ENCODE data around the gene ANKRD45.
"Not testable (repeated sequence)": the region's sequence is repeated elsewhere in the genome, so short reads cannot be mapped to it uniquely, and the experiment has no call there.

ANKRD45 gene

DNA sequence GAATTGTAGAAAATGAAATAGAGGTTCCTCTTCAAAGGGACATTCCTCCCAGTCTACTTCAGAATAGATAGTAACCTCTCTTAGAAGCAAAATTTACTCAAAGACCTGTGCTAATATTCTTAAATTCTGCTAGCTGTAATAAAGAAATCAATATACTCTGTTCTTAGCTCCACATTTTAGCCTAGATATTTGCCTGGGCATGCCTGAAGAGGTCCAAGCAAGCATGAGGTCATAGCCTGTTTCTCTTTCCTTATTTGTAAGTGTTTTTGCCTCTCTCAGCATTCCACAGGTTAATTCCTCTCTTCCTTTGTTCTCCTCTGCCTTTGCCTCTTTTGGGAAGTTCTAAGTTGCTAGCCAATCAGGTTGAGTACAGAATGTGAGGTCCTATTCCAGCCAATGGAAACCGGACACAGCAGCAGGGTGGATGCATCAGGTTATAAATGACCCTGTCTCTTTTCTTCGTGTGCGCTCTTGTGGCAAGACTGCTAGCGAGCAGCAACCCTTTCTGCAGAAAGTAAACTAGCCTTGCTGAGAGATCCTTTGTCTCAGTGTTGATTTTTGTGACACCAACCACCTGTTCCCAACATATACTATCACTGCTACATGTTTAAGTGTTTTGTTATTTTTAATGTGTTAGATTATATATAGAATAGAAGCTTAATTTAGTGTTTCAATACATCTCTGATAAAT, 27.1 kb downstream of the ANKRD45 start:
- not testable (repeated sequence) for DNase-seq (ENCODE audit: low read depth)

GRCh38 chr1:173639102-173639501, 30.5 kb downstream of the ANKRD45 start:
- no peak for DNase-seq (ENCODE audit: low read depth)

DNA sequence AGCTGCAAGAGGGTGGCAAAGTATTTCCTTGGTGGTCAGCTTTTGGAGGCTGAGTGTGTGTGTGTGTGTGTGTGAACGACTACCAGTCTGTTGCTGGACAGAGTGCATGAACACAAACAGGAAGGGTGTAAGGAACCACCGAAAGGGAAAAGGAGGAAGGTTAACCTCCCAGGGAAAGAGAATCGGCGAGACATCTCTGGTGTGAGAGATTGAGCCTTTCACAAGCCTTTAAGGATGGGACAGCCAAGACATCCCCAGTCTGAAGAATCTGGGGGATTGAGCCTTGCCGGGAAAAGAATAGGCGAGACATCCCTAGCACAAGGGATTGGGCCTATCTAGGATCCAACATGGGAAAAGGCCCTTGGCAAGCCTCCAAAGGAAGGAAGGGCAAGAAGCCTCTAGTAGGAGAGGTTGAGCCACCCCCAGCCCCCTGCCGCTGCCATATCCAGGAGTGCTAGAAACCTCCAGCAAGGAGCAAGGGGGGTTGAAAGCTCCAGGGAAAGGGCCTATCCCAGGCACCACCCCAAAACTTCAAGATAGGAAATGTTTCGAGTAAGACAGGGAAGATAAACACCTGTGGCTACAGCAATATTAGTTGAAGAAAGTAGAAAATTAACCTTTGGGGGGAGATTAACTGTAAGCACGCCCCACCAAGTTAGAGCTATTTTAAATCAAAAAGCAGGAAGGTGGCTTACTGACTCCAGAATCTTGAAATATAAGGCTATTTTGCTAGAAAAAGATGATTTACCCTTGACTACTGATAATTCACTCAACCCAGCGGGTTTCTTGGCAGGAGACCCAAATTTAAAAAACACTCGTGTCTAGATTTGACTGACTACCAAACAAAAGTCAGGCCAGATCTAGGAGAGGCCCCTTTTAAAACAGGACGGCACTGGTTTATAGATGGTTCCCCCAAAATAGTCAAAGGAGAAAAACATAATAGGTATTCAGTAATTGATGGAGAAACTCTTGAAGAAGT, 31.3 kb downstream of the ANKRD45 start:
- DNase-seq (ENCODE audit: low read depth) = no peak

DNA sequence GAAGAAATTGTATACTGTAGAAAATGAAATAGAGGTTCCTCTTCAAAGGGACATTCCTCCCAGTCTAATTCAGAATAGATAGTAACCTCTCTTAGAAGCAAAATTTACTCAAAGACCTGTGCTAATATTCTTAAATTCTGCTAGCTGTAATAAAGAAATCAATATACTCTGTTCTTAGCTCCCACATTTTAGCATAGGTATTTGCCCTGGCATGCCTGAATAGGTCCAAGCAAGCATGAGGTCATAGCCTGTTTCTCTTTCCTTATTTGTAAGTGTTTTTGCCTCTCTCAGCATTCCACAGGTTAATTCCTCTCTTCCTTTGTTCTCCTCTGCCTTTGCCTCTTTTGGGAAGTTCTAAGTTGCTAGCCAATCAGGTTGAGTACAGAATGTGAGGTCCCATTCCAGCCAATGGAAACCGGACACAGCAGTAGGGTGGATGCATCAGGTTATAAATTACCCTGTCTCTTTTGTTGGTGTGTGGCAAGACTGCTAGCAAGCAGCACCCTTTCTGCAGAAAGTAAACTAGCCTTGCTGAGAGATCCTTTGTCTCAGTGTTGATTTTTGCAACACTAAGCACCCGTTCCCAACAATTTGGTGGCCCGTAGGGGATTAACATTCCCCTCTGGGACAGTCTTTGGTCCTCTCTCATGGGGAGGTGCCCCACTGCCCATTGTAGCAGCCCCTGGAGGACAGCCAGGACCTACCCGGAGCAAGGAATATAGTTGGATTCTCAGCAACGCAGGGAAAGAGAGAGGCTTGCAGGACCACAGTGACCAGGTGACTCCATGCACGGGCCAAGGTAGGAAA, 32.2 kb downstream of the ANKRD45 start:
- not testable (repeated sequence) for DNase-seq (ENCODE audit: low read depth)

GRCh38 chr1:173635116-173635515, 34.5 kb downstream of the ANKRD45 start, which contains the start of gene TEX50:
Gene TEX50, plus strand, starts transcription at chr1:173635338. Its CDS starts 184 bp downstream, at chr1:173635522.
- peak; percentile 7 for DNase-seq (ENCODE audit: low read depth)

GRCh38 chr1:173628888-173629287, 40.8 kb downstream of the ANKRD45 start:
- no peak for DNase-seq (ENCODE audit: low read depth)

GRCh38 chr1:173627269-173627668, 42.4 kb downstream of the ANKRD45 start:
- no peak for DNase-seq (ENCODE audit: low read depth)

DNA sequence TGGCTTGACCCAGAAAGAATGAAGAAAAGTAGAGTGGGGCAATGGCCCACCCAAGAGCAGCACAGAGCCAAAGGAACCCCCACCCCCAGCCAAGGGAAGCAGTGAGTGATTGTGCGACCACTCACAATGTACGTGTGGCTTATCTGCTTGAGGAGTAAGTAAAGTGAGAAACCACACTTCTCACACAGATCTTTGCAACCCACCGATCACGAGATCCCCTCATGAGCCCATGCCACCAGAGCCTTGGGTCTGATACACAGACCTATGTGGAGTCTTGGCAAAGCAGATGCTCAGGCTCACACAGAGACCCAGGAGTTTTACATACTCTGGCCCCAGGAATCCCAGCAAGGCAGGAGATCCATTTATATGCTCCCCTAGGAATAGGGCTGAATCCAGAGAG, 52.8 kb downstream of the ANKRD45 start:
- no peak for DNase-seq (ENCODE audit: low read depth)

GRCh38 chr1:173613086-173613485, 56.6 kb downstream of the ANKRD45 start:
- DNase-seq (ENCODE audit: low read depth) = not testable (repeated sequence)

GRCh38 chr1:173608503-173609216, 61.0 kb downstream of the ANKRD45 start:
- no peak for DNase-seq (ENCODE audit: low read depth)

GRCh38 chr1:173603056-173603591, 66.5 kb downstream of the ANKRD45 start, which contains the start of gene SLC9C2:
Gene SLC9C2, minus strand, starts transcription at chr1:173603072. Its CDS starts 1,296 bp downstream, at chr1:173601776.
- no peak for DNase-seq (ENCODE audit: low read depth)

GRCh38 chr1:173601588-173601987, 68.1 kb downstream of the ANKRD45 start:
- DNase-seq (ENCODE audit: low read depth) = no peak

DNA sequence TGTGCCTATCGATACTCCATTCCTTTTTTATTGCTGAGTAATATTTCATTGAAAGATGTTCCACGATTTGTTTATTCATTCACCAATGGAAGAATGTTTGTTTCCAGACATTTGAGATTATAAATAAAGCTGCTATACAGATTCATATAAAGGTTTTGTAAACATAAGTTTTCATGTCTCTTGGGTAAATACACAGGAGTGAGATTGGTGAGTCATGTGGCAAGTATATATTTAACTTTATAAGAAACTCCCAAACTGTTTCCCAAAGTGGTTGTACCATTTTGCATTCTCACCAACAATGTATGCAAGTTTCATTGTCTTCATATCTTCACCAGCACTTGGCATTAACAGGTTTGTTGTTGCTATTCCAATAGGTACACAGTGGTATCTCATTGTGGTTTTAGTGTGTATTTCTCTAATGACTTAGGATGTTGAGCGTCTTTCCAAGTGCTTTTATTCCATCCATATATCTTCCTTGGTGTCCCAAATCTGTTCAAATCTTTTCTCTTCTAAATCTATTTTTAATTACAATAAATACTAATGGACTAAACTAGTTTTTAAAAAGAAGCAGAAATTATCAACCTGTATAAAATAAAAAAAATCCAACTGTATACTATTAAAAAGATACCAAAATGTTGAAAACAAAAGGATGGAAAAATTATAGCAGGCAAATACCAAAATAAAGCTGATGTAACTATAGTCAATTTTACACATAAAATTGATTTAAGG, 73.4 kb downstream of the ANKRD45 start:
- no peak for DNase-seq (ENCODE audit: low read depth)

DNA sequence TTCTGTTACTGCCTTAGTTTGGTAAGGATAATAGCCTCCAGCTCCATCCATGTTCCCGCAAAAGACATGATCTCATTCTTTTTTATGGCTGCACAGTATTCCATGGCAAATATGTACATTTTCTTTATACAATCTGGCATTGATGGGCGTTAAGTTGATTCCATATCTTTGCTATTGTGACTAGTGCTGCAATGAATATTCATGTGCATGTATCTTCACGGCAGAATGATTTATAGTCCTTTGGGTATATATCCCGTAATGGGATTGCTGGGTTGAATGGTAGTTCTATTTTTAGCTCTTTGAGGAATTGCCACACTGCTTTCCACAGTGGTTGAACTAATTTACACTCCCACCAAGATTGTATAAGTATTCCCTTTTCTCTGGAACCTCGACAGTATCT, 78.5 kb downstream of the ANKRD45 start:
- DNase-seq (ENCODE audit: low read depth) = not testable (repeated sequence)

DNA sequence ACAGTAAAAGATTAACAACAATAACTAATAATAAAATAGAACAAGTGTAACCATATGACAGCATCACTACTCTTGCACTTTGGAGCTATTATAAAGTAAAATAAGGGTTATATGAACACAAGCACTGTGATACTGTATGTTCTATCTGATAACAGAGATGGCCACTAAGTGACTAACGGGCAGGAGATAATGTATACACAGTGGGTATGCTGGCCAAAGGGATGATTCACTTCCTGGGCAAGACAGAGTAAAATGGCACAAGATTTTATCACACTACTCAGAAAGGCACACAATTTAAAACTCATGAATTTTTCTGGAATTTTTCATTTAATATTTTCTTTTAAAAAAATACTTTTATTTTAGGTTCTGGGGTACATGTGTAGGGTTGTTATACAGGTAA, 79.1 kb downstream of the ANKRD45 start:
- peak; percentile 65 for DNase-seq (ENCODE audit: low read depth)

DNA sequence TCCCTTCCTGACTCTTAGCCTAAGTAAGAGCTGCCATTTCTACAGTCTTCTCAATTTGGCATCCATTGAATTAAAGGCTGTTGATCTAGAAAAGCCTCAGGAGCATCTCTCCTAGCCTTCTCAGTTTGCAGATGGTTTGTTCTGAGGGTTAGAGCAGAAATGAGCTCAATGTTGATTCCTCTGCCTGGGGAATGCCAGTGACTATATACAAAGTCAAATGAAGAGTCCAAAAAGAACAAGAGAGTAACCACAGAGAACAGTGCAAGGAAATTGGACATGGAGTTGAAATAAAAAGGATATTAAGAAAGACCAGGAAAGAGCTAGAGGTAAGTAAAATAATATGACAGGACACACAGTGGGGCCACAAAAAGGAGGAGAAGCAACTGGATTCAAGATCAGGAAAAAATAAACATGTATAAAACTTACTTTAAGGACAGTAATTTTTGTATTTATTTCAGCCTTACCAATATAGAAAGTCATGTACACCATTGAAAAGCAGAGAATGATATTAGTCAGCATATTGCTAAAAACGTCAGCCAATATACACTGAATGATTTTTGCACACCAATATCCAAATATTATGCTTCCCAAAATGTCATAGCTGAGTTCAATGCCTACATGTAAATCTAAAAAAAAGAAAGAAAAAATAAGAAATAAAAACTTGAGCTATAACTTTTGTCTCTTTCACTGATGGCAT, 88.1 kb downstream of the ANKRD45 start:
- DNase-seq (ENCODE audit: low read depth) = no peak

GRCh38 chr1:173580658-173581057, 89.0 kb downstream of the ANKRD45 start:
- DNase-seq (ENCODE audit: low read depth) = no peak

DNA sequence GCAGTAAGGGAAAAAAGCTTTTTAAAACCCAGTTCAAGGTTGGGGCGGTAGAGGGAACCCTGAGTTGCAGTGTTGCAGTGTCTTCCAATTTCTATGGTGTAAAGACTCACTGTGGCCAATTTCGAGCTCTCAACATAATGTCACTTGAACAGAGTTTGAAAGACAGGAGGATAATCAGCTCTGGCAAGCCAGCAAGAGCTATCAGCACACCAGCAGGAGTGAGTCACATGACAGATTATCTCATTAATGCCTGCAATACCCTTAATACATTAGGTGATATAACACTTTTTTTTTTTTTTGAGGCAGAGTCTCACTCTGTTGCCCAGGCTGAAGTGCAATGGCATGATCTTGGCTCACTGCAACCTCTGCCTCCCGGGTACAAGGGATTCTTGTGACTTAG, 89.6 kb downstream of the ANKRD45 start:
- no peak for DNase-seq (ENCODE audit: low read depth)

DNA sequence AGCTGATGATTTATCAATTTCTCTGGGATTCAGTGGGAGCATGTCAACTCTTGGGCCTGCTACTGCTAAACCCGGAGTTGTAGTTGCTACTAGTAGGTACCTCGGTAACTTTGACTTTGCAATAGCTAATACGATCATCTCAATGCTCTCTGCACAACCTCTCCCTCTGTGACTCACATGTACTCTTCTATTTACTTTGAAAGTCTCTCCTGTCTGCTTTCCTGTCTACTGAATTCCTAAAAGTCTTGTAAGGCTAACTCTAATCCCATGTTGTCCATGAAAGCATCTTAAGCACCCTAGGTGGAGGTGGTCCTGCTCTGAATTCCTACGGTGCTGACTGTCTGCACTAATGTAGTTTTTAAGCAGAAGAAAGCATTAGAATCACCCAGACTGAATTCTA, 96.1 kb downstream of the ANKRD45 start:
- DNase-seq (ENCODE audit: low read depth) = no peak
